Measurements from ENCODE around the gene TREX2.

- TF ChIP-seq MAX (IDR thresholded peaks at IDR 0.05; ENCODE audit: low read depth, low read length) (no peak), CTCF (IDR thresholded peaks at IDR 0.05; ENCODE audit: low read depth, low read length) (no peak), POLR2A (IDR thresholded peaks at IDR 0.05; ENCODE audit: extremely low read depth, insufficient read length) (no peak), MYC (IDR thresholded peaks at IDR 0.05; ENCODE audit: low read depth, low read length) (no peak)
Observed at GRCh38 chrX:153434801-153435200, 11.1 kb downstream of the TREX2 start.
